HEK293 (cell line): ENCODE results near the gene TMEM170B.

ENCODE experiments used
- CTCF ChIA-PET: fragments of 350-600 bp; formaldehyde crosslinking; extraction: SDS; loops from one replicate; lab custom pipeline; 2021; ENCODE audit warnings: antibody characterized with exemption; lab: Yijun Ruan, JAX
- POLR2A ChIA-PET: fragments of 300-600 bp; formaldehyde crosslinking; extraction: SDS; loops from one replicate; lab custom pipeline; 2020; ENCODE audit warnings: antibody characterized with exemption, inconsistent platforms; lab: Yijun Ruan, JAX
- H3K27ac ChIP-seq: fragments of 200-500 bp; sonication (Bioruptor generic); 2 replicates; pipeline ENCODE4 v1.5.1; 2014; ENCODE audit warnings: low read depth, low read length, control low read depth, inconsistent platforms; ENCODE audit errors: extremely low read depth
- H3K36me3 ChIP-seq, 2 experiments: fragments of 200-500 bp in 1 of 2; sonication (Bioruptor generic) in 1 of 2; 1 replicate in 1 of 2; 2 replicates in 1 of 2; pipeline ENCODE4 v1.5.1; 2014 to 2017; ENCODE audit warnings: inconsistent platforms in 2 of 2, low read length in 2 of 2; ENCODE audit not compliant: control insufficient read depth in 2 of 2, insufficient read depth in 1 of 2
- H3K4me1 ChIP-seq: fragments of 200-500 bp; sonication (Bioruptor generic); 2 replicates; pipeline ENCODE4 v1.5.1; 2014; ENCODE audit warnings: mild to moderate bottlenecking, low read length, inconsistent platforms; ENCODE audit not compliant: control insufficient read depth, insufficient read depth
- H3K4me3 ChIP-seq: 2 replicates; pipeline ENCODE4 v1.5.1; 2011; ENCODE audit warnings: low read depth, mild to moderate bottlenecking, control low read depth, low read length, moderate library complexity
- H3K9me3 ChIP-seq: fragments of 200-500 bp; sonication (Bioruptor generic); 2 replicates; pipeline ENCODE4 v1.5.1; 2014; ENCODE audit warnings: low read depth, low read length, inconsistent platforms; ENCODE audit not compliant: control insufficient read depth, insufficient read depth
- AEBP2 ChIP-seq: fragments of 450-650 bp; formaldehyde crosslinking; IDR thresholded peaks from 2 replicates; pipeline ENCODE4 v1.5.1; 2016; ENCODE audit warnings: missing biosample characterization, missing genetic modification characterization, borderline replicate concordance
- GLI4 ChIP-seq: fragments of 450-650 bp; formaldehyde crosslinking; IDR thresholded peaks from 2 replicates; pipeline ENCODE4 v1.5.1; 2016; ENCODE audit warnings: missing biosample characterization, missing genetic modification characterization
- HIC1 ChIP-seq: fragments of 450-650 bp; formaldehyde crosslinking; IDR thresholded peaks from 2 replicates; pipeline ENCODE4 v1.5.1; 2016; ENCODE audit warnings: missing biosample characterization, missing genetic modification characterization
- HOXA7 ChIP-seq: sonication (generic); formaldehyde crosslinking; IDR thresholded peaks from 2 replicates; pipeline ENCODE4 v1.8.1; 2022; ENCODE audit warnings: missing genetic modification reagents, borderline replicate concordance
- HOXD13 ChIP-seq: sonication (generic); formaldehyde crosslinking; IDR thresholded peaks from 2 replicates; pipeline ENCODE4 v1.8.0; 2022; ENCODE audit warnings: missing genetic modification reagents, borderline replicate concordance
- RBAK ChIP-seq: fragments of 450-650 bp; formaldehyde crosslinking; IDR thresholded peaks from 2 replicates; pipeline ENCODE4 v1.5.1; 2016; ENCODE audit warnings: missing biosample characterization, missing genetic modification characterization
- REPIN1 ChIP-seq: fragments of 450-650 bp; formaldehyde crosslinking; IDR thresholded peaks from 2 replicates; pipeline ENCODE4 v1.5.1; 2017; ENCODE audit warnings: missing biosample characterization, missing genetic modification characterization, low read depth
- SCRT2 ChIP-seq: fragments of 450-650 bp; formaldehyde crosslinking; IDR thresholded peaks from 2 replicates; pipeline ENCODE4 v1.5.1; 2016; ENCODE audit warnings: missing biosample characterization, missing genetic modification characterization
- SP3 ChIP-seq: fragments of 450-650 bp; formaldehyde crosslinking; IDR thresholded peaks from 2 replicates; pipeline ENCODE4 v1.5.1; 2016; ENCODE audit warnings: missing biosample characterization, missing genetic modification characterization
- ZBTB10 ChIP-seq: fragments of 450-650 bp; formaldehyde crosslinking; IDR thresholded peaks from 2 replicates; pipeline ENCODE4 v1.5.1; 2016; ENCODE audit warnings: missing biosample characterization, missing genetic modification characterization
- ZBTB49 ChIP-seq: fragments of 450-650 bp; formaldehyde crosslinking; IDR thresholded peaks from 2 replicates; pipeline ENCODE4 v1.5.1; 2016; ENCODE audit warnings: missing biosample characterization, missing genetic modification characterization, low read depth
- ZNF350 ChIP-seq: fragments of 450-650 bp; formaldehyde crosslinking; IDR thresholded peaks from 2 replicates; pipeline ENCODE4 v1.5.0; 2017; ENCODE audit warnings: missing biosample characterization, mild to moderate bottlenecking, missing genetic modification characterization
- ZNF48 ChIP-seq: fragments of 450-650 bp; formaldehyde crosslinking; IDR thresholded peaks from 2 replicates; pipeline ENCODE4 v1.5.1; 2016; ENCODE audit warnings: missing biosample characterization, missing genetic modification characterization
- ZNF518A ChIP-seq: fragments of 450-650 bp; formaldehyde crosslinking; conservative IDR thresholded peaks from 2 replicates; pipeline ENCODE4 v1.5.1; 2016; ENCODE audit warnings: low read depth, missing biosample characterization, missing genetic modification characterization
- ZNF548 ChIP-seq: fragments of 450-650 bp; formaldehyde crosslinking; IDR thresholded peaks from 2 replicates; pipeline ENCODE4 v1.5.1; 2016; ENCODE audit warnings: missing biosample characterization, missing genetic modification characterization
- ZNF585B ChIP-seq: fragments of 450-650 bp; formaldehyde crosslinking; IDR thresholded peaks from 2 replicates; pipeline ENCODE4 v1.5.1; 2016; ENCODE audit warnings: missing biosample characterization, missing genetic modification characterization
- ZNF610 ChIP-seq: fragments of 450-650 bp; formaldehyde crosslinking; IDR thresholded peaks from 2 replicates; pipeline ENCODE4 v1.5.1; 2016; ENCODE audit warnings: missing biosample characterization, missing genetic modification characterization, borderline replicate concordance
- ZNF76 ChIP-seq: fragments of 450-650 bp; formaldehyde crosslinking; IDR thresholded peaks from 2 replicates; pipeline ENCODE4; 2016; ENCODE audit warnings: low read depth, missing biosample characterization, missing genetic modification characterization, borderline replicate concordance

The TMEM170B gene

GRCh38 chr6:11551053-11551452 is 13.5 kb downstream of the TMEM170B start:
- Histone ChIP-seq H3K36me3 (no peaks in the 10 kb centered on the region), H3K4me1 (peaks cover 7% of the 10 kb centered on the region), H3K9me3 (no peaks in the 10 kb centered on the region), H3K4me3 (no peak overlapping the region), H3K27ac (no peak overlapping the region)
- ChIA-PET POLR2A (interaction anchor here (1.0 kb wide), 1 partner anchor 13 kb away, joined by 3 read pairs; no protein-coding TSS in a partner anchor), CTCF (interaction anchor here (0.6 to 1.9 kb wide), 7 partner anchors 13 to 468 kb away, joined by 3 to 7 read pairs (median 3); no protein-coding TSS in a partner anchor)
- TF ChIP-seq RBAK (tag by site-specific recombination) = no peak
- no peak for TF ChIP-seq HOXA7 (CRISPR knock-in tag)

GRCh38 chr6:11552442-11552841 is 14.9 kb downstream of the TMEM170B start:
- no peak overlapping the region for H3K4me3 ChIP-seq
- no peak overlapping the region for H3K27ac ChIP-seq
- CTCF ChIA-PET = interaction anchor here (0.6 to 1.9 kb wide), 7 partner anchors 13 to 103 kb away, joined by 3 to 7 read pairs (median 4); no protein-coding TSS in a partner anchor
- TF ChIP-seq ZNF610 (tag by site-specific recombination) (no peak), REPIN1 (tag by site-specific recombination) (no peak), HOXD13 (no peak), ZNF350 (tag by site-specific recombination) (no peak), ZBTB10 (tag by site-specific recombination) (no peak), SP3 (tag by site-specific recombination) (no peak), ZNF548 (tag by site-specific recombination) (no peak), ZBTB49 (no peak), SCRT2 (tag by site-specific recombination) (no peak), GLI4 (no peak), ZNF585B (no peak), ZNF76 (tag by site-specific recombination) (no peak), HOXA7 (CRISPR knock-in tag) (no peak)
- peaks cover 7% of the 10 kb centered on the region for H3K4me1 ChIP-seq
- POLR2A ChIA-PET = no interaction called here
- H3K36me3 ChIP-seq = no peaks in the 10 kb centered on the region
- H3K9me3 ChIP-seq = no peaks in the 10 kb centered on the region

GRCh38 chr6:11553824-11554223 is 16.3 kb downstream of the TMEM170B start:
- Histone ChIP-seq H3K4me3 (no peak overlapping the region), H3K36me3 (no peaks in the 10 kb centered on the region), H3K4me1 (peaks cover 7% of the 10 kb centered on the region), H3K9me3 (no peaks in the 10 kb centered on the region), H3K27ac (no peak overlapping the region)
- TF ChIP-seq AEBP2 (tag by site-specific recombination) = no peak
- TF ChIP-seq HIC1 = no peak
- no peak for TF ChIP-seq ZNF518A (tag by site-specific recombination)
- TF ChIP-seq ZNF48 (tag by site-specific recombination) = no peak
- ChIA-PET POLR2A (no interaction called here), CTCF (interaction anchor here (1.7 kb wide), 1 partner anchor 57 kb away, joined by 5 read pairs; no protein-coding TSS in a partner anchor)
